Liver (tissue), 9 donors: ENCODE results near the gene ATP2A3. TPM values are rescaled to one million over a fixed set of nuclear protein-coding genes. Genes with fewer than 3 reads are reported as not detected.

Source experiments
- DNase-seq: peaks from one replicate; pipeline ENCODE4 v3.0.0-alpha.2; 2017; ENCODE audit warnings: low spot score
- H3K27ac ChIP-seq, 2 donors: one replicate each; pipeline ENCODE4 v1.7.0; 2013; ENCODE audit warnings: inconsistent platforms in 2 of 2, low read length in 2 of 2, control low read depth in 1 of 2, low read depth in 1 of 2, mild to moderate bottlenecking in 1 of 2
- H3K27me3 ChIP-seq, 4 donors: one replicate each; pipeline versions ENCODE4 v1.6.1 to v1.7.0; 2013; ENCODE audit warnings: low read length in 3 of 4, inconsistent platforms in 1 of 4, mild to moderate bottlenecking in 1 of 4, moderate library complexity in 1 of 4; ENCODE audit not compliant: control insufficient read depth in 4 of 4, insufficient read depth in 4 of 4
- H3K36me3 ChIP-seq, 4 donors: one replicate each; pipeline versions ENCODE4 v1.6.1 to v1.7.0; 2013; ENCODE audit warnings: low read length in 3 of 4, mild to moderate bottlenecking in 3 of 4, low read depth in 1 of 4, moderate library complexity in 1 of 4; ENCODE audit not compliant: control insufficient read depth in 4 of 4, insufficient read depth in 3 of 4
- H3K4me1 ChIP-seq, 4 donors: one replicate each; pipeline versions ENCODE4 v1.6.1 to v1.7.0; 2013; ENCODE audit warnings: low read length in 3 of 4, mild to moderate bottlenecking in 3 of 4, moderate library complexity in 1 of 4; ENCODE audit not compliant: control insufficient read depth in 4 of 4, insufficient read depth in 4 of 4
- H3K4me3 ChIP-seq, 3 donors: one replicate each; pipeline versions ENCODE4 v1.6.1 to v1.7.0; 2013; ENCODE audit warnings: low read length in 3 of 3, control low read depth in 1 of 3, low read depth in 1 of 3, mild to moderate bottlenecking in 1 of 3
- H3K9ac ChIP-seq, 2 donors: one replicate each; pipeline ENCODE4 v1.7.0; 2013; ENCODE audit warnings: low read length in 2 of 2, mild to moderate bottlenecking in 2 of 2, moderate library complexity in 2 of 2, control low read depth in 1 of 2, low read depth in 1 of 2
- H3K9me3 ChIP-seq, 4 donors: one replicate each; pipeline versions ENCODE4 v1.6.1 to v1.7.0; 2013; ENCODE audit warnings: low read length in 3 of 4; ENCODE audit not compliant: control insufficient read depth in 4 of 4
- EGR1 ChIP-seq, 2 donors: IDR thresholded peaks; 2 replicates each; pipeline ENCODE4 v1.6.1; 2016 to 2018; ENCODE audit warnings: antibody characterized with exemption in 2 of 2, low read depth in 2 of 2
- FOXA1 ChIP-seq: IDR thresholded peaks from 2 replicates; pipeline ENCODE4 v1.6.1; 2016; ENCODE audit warnings: antibody characterized with exemption
- FOXA2 ChIP-seq: IDR thresholded peaks from 2 replicates; pipeline ENCODE4 v1.6.1; 2016; ENCODE audit warnings: antibody characterized with exemption
- GABPA ChIP-seq, 2 donors: IDR thresholded peaks in 1 of 2; conservative IDR thresholded peaks in 1 of 2; 2 replicates each; pipeline ENCODE4 v1.6.1; 2016; ENCODE audit warnings: antibody characterized with exemption in 2 of 2, mild to moderate bottlenecking in 1 of 2, moderate library complexity in 1 of 2
- HNF4A ChIP-seq, 2 donors: conservative IDR thresholded peaks; 2 replicates each; pipeline ENCODE4 v1.6.1; 2016; ENCODE audit warnings: antibody characterized with exemption in 2 of 2, mild to moderate bottlenecking in 2 of 2
- HNF4G ChIP-seq: IDR thresholded peaks from 2 replicates; pipeline ENCODE4 v1.6.1; 2016; ENCODE audit warnings: antibody characterized with exemption
- NR2F2 ChIP-seq: IDR thresholded peaks from 2 replicates; pipeline ENCODE4 v1.6.1; 2016; ENCODE audit warnings: antibody characterized with exemption
- RAD21 ChIP-seq, 2 donors: IDR thresholded peaks; 2 replicates each; pipeline ENCODE4 v1.6.1; 2016; ENCODE audit warnings: antibody characterized with exemption in 2 of 2, mild to moderate bottlenecking in 2 of 2
- RXRA ChIP-seq, 2 donors: IDR thresholded peaks; 2 replicates each; pipeline ENCODE4 v1.6.1; 2017 to 2018; ENCODE audit warnings: antibody characterized with exemption in 2 of 2, mild to moderate bottlenecking in 1 of 2
- SP1 ChIP-seq: IDR thresholded peaks from 2 replicates; pipeline ENCODE4 v1.6.1; 2018; ENCODE audit warnings: antibody characterized with exemption, mild to moderate bottlenecking
- TAF1 ChIP-seq: conservative IDR thresholded peaks from 2 replicates; pipeline ENCODE4 v1.6.1; 2016; ENCODE audit warnings: antibody characterized with exemption, mild to moderate bottlenecking
- YY1 ChIP-seq: IDR thresholded peaks from 2 replicates; pipeline ENCODE4 v1.6.1; 2016; ENCODE audit warnings: antibody characterized with exemption, mild to moderate bottlenecking
- WGBS: extraction: QIAGEN DNeasy Blood & Tissue Kit; methylation state at CpG from one replicate; pipeline ENCODE4 v1.1.7; 2013; 5-methylcytosine and 5-hydroxymethylcytosine counted together
- polyA plus RNA-seq, 2 donors: library from polyadenylated mRNA; stranded (reverse) in 1 of 2; unstranded in 1 of 2; fragments of 200-250 nt in 1 of 2; fragments of >200 nt in 1 of 2; fragmentation: Nextera tagmentation in 1 of 2; extraction: Ambion mirVana in 1 of 2; gene quantifications; one replicate each; pipeline versions ENCODE4 v1.2.1 to v1.2.3, GENCODE V29; 2013 to 2015
- total RNA-seq, 2 donors: library from RNA; depleted of rRNA; stranded (reverse); fragments of >200 nt; gene quantifications; one replicate each; pipeline ENCODE4 v1.2.3, GENCODE V29; 2014
- TF ChIP-seq, protein P1 (sequence below): IDR thresholded peaks from 2 replicates; pipeline ENCODE4 v1.6.1; 2016; ENCODE audit warnings: antibody characterized with exemption
- TF ChIP-seq, protein P2 (sequence below): IDR thresholded peaks from 2 replicates; pipeline ENCODE4 v1.6.1; 2016; ENCODE audit warnings: antibody characterized with exemption
- TF ChIP-seq, protein P3 (sequence below): IDR thresholded peaks from 2 replicates; pipeline ENCODE4 v1.6.1; 2016; ENCODE audit warnings: antibody characterized with exemption
- TF ChIP-seq, protein P4 (sequence below): IDR thresholded peaks from 2 replicates; pipeline ENCODE4 v1.6.1; 2016; ENCODE audit warnings: antibody characterized with exemption, mild to moderate bottlenecking
- TF ChIP-seq, protein P5 (sequence below): fragments of 150-350 bp; IDR thresholded peaks from 2 replicates; pipeline ENCODE4 v1.5.1; 2017; ENCODE audit warnings: improper control_type of control experiment, low read depth, low read length; ENCODE audit not compliant: missing input control
- donor health status: healthy.
- donor health status: healthy.
- donor health status: healthy.
- donor health status: healthy.
- donor health status: healthy.

The ATP2A3 gene
- total and polyA plus RNA-seq, 4 donors = 1.4 to 17.1 (median 3.2) TPM

DNA sequence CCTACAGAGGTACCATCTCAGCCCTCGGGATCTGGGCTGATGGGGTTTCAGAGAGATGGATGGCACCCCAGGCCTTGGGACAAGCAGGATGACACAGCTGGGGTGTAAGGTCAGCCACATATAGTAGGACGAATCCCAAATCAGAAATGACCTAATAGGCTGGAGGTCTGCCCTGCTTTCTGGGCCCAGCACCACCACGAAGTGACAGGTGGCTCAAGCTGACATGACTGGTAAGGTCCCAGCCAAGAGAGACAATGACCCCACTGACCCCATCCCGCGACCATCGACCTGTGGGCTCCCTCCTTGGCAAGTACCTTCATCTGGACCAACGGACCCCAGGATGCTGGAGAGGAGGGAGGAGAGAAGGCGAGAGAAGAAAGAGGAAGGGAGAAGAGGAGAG, 87.0 kb downstream of the ATP2A3 start:
- Histone ChIP-seq H3K27me3 (no peaks in the 10 kb centered on the region), H3K4me1 (no peaks in the 10 kb centered on the region)

DNA sequence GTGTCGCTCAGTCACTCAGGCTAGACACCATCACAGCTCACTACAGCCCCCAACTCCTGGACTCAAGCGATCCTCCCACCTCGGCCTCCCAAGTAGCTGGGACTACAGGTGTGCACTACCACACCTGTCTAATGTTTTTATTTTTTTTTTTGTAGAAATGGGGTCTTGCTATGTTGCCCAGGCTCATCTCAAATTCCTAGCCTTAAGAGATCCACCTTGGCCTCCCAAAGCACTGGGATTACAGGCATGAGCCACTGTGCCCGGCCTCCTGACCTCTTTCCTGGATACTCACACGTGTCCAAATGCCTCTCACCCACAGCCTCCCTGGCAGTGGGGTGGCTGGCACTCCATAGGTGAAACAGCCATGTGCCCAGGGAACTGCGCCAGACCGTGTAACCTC, 88.9 kb downstream of the ATP2A3 start:
- Histone ChIP-seq H3K4me1 (no peaks in the 10 kb centered on the region), H3K27ac (no peak overlapping the region), H3K4me3 (no peak overlapping the region), H3K9me3 (no peaks in the 10 kb centered on the region), H3K36me3 (no peaks in the 10 kb centered on the region), H3K27me3 (no peaks in the 10 kb centered on the region), H3K9ac (no peak overlapping the region)
- no peak for DNase-seq
- WGBS = 96% methylated on average over 7 of the region's 7 CpGs
- TF ChIP-seq HNF4A (conservative IDR thresholded peaks at IDR 0.05) = no peak
- no peak for TF ChIP-seq FOXA2
- no peak for TF ChIP-seq SP1
- TF ChIP-seq FOXA1 = no peak
- TF ChIP-seq HNF4G = no peak
- TF ChIP-seq RAD21 (IDR thresholded peaks at IDR 0.05) = no peak
- TF ChIP-seq, protein P1, sequence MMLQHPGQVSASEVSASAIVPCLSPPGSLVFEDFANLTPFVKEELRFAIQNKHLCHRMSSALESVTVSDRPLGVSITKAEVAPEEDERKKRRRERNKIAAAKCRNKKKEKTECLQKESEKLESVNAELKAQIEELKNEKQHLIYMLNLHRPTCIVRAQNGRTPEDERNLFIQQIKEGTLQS = no peak
- TF ChIP-seq EGR1 (IDR thresholded peaks at IDR 0.05; ENCODE audit: low read depth in 2 of 2) = no peak
- TF ChIP-seq, protein P2, sequence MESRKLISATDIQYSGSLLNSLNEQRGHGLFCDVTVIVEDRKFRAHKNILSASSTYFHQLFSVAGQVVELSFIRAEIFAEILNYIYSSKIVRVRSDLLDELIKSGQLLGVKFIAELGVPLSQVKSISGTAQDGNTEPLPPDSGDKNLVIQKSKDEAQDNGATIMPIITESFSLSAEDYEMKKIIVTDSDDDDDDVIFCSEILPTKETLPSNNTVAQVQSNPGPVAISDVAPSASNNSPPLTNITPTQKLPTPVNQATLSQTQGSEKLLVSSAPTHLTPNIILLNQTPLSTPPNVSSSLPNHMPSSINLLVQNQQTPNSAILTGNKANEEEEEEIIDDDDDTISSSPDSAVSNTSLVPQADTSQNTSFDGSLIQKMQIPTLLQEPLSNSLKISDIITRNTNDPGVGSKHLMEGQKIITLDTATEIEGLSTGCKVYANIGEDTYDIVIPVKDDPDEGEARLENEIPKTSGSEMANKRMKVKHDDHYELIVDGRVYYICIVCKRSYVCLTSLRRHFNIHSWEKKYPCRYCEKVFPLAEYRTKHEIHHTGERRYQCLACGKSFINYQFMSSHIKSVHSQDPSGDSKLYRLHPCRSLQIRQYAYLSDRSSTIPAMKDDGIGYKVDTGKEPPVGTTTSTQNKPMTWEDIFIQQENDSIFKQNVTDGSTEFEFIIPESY = no peak
- no peak for TF ChIP-seq GABPA (IDR thresholded peaks at IDR 0.05 in 1 of 2, conservative IDR thresholded peaks at IDR 0.05 in 1 of 2)
- TF ChIP-seq, protein P3, sequence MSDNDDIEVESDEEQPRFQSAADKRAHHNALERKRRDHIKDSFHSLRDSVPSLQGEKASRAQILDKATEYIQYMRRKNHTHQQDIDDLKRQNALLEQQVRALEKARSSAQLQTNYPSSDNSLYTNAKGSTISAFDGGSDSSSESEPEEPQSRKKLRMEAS = no peak

More for the DNA sequence above, 87.0 kb downstream of the ATP2A3 start:
- WGBS = 85% methylated on average over 8 of the region's 8 CpGs
- no peak overlapping the region for H3K27ac ChIP-seq
- no peak overlapping the region for H3K4me3 ChIP-seq
- H3K9ac ChIP-seq = no peak overlapping the region
- no peaks in the 10 kb centered on the region for H3K9me3 ChIP-seq
- H3K36me3 ChIP-seq = no peaks in the 10 kb centered on the region
- TF ChIP-seq RAD21 (IDR thresholded peaks at IDR 0.05) = no peak
- TF ChIP-seq SP1 = no peak
- TF ChIP-seq FOXA1 = no peak
- TF ChIP-seq YY1 = no peak
- no peak for TF ChIP-seq NR2F2
- TF ChIP-seq FOXA2 = no peak
- TF ChIP-seq, protein P4, sequence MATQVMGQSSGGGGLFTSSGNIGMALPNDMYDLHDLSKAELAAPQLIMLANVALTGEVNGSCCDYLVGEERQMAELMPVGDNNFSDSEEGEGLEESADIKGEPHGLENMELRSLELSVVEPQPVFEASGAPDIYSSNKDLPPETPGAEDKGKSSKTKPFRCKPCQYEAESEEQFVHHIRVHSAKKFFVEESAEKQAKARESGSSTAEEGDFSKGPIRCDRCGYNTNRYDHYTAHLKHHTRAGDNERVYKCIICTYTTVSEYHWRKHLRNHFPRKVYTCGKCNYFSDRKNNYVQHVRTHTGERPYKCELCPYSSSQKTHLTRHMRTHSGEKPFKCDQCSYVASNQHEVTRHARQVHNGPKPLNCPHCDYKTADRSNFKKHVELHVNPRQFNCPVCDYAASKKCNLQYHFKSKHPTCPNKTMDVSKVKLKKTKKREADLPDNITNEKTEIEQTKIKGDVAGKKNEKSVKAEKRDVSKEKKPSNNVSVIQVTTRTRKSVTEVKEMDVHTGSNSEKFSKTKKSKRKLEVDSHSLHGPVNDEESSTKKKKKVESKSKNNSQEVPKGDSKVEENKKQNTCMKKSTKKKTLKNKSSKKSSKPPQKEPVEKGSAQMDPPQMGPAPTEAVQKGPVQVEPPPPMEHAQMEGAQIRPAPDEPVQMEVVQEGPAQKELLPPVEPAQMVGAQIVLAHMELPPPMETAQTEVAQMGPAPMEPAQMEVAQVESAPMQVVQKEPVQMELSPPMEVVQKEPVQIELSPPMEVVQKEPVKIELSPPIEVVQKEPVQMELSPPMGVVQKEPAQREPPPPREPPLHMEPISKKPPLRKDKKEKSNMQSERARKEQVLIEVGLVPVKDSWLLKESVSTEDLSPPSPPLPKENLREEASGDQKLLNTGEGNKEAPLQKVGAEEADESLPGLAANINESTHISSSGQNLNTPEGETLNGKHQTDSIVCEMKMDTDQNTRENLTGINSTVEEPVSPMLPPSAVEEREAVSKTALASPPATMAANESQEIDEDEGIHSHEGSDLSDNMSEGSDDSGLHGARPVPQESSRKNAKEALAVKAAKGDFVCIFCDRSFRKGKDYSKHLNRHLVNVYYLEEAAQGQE = no peak
- TF ChIP-seq RXRA (IDR thresholded peaks at IDR 0.05) = no peak
- no peak for TF ChIP-seq HNF4A (conservative IDR thresholded peaks at IDR 0.05)
- TF ChIP-seq HNF4G = no peak
- TF ChIP-seq, protein P2 = no peak
- no peak for TF ChIP-seq GABPA (IDR thresholded peaks at IDR 0.05 in 1 of 2, conservative IDR thresholded peaks at IDR 0.05 in 1 of 2)
- TF ChIP-seq, protein P1 = no peak
- TF ChIP-seq, protein P5, sequence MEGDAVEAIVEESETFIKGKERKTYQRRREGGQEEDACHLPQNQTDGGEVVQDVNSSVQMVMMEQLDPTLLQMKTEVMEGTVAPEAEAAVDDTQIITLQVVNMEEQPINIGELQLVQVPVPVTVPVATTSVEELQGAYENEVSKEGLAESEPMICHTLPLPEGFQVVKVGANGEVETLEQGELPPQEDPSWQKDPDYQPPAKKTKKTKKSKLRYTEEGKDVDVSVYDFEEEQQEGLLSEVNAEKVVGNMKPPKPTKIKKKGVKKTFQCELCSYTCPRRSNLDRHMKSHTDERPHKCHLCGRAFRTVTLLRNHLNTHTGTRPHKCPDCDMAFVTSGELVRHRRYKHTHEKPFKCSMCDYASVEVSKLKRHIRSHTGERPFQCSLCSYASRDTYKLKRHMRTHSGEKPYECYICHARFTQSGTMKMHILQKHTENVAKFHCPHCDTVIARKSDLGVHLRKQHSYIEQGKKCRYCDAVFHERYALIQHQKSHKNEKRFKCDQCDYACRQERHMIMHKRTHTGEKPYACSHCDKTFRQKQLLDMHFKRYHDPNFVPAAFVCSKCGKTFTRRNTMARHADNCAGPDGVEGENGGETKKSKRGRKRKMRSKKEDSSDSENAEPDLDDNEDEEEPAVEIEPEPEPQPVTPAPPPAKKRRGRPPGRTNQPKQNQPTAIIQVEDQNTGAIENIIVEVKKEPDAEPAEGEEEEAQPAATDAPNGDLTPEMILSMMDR = no peak
- TF ChIP-seq, protein P3 = no peak
- no peak for TF ChIP-seq EGR1 (IDR thresholded peaks at IDR 0.05; ENCODE audit: low read depth in 2 of 2)
- no peak for TF ChIP-seq TAF1
- DNase-seq = no peak
